Vagina (tissue), 2 donors: ENCODE measurements around the gene IL1RAPL1.

Experiments used
- POLR2A ChIP-seq, 2 donors: fragments of 450-650 bp; IDR thresholded peaks; one replicate each; pipeline ENCODE4 v1.6.1; 2017; ENCODE audit warnings: antibody characterized with exemption in 2 of 2, mild to moderate bottlenecking in 2 of 2, moderate library complexity in 2 of 2
- POLR2AphosphoS5 ChIP-seq, 2 donors: sonication (generic); formaldehyde crosslinking; IDR thresholded peaks; one replicate each; pipeline ENCODE4 v1.9.0; 2017; ENCODE audit warnings: antibody characterized with exemption in 2 of 2, mild to moderate bottlenecking in 2 of 2, low read depth in 1 of 2; ENCODE audit not compliant: insufficient read depth in 1 of 2
- TF ChIP-seq, protein P1 (sequence below), 3 experiments: fragments of 450-650 bp in 2 of 3; fragments of 200-600 bp in 1 of 3; sonication (generic) in 1 of 3; IDR thresholded peaks; one replicate each; pipeline ENCODE4 v1.5.1; 2017 to 2019; ENCODE audit warnings: antibody characterized with exemption in 3 of 3, mild to moderate bottlenecking in 2 of 3, moderate library complexity in 2 of 3

DNA sequence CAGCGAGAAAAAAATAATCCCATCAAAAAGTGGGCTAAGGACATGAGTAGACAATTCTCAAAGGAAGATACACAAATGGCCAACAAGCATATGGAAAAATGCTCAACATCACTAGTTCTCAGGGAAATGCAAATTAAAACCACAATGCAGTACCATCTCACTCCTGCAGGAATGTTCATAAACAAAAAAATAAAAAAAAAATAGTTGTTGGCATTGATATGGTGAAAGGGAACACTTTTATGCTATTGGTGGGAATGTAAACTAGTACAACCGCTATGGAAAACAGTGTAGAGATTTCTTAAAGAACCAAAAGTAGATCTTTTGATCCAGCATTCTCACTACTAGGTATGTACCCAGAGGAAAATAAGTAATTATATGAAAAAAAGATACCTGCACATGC, 1119.8 kb downstream of the IL1RAPL1 start:
- TF ChIP-seq POLR2A (IDR thresholded peaks at IDR 0.05) (no peak), POLR2AphosphoS5 (IDR thresholded peaks at IDR 0.05; ENCODE audit: insufficient read depth in 1 of 2, low read depth in 1 of 2) (no peak)
- TF ChIP-seq, protein P1, sequence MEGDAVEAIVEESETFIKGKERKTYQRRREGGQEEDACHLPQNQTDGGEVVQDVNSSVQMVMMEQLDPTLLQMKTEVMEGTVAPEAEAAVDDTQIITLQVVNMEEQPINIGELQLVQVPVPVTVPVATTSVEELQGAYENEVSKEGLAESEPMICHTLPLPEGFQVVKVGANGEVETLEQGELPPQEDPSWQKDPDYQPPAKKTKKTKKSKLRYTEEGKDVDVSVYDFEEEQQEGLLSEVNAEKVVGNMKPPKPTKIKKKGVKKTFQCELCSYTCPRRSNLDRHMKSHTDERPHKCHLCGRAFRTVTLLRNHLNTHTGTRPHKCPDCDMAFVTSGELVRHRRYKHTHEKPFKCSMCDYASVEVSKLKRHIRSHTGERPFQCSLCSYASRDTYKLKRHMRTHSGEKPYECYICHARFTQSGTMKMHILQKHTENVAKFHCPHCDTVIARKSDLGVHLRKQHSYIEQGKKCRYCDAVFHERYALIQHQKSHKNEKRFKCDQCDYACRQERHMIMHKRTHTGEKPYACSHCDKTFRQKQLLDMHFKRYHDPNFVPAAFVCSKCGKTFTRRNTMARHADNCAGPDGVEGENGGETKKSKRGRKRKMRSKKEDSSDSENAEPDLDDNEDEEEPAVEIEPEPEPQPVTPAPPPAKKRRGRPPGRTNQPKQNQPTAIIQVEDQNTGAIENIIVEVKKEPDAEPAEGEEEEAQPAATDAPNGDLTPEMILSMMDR (IDR thresholded peaks at IDR 0.05), result no peak
